Lung (tissue), 12 donors: ENCODE results near the gene HOXB5. TPM values are rescaled to one million over a fixed set of nuclear protein-coding genes. Genes with fewer than 3 reads are reported as not detected.

ENCODE experiments used
- ATAC-seq: fragments of 200-7000 bp; cut with Tn5 transposase; one replicate; pipeline ENCODE4 v1.9.1; 2020; ENCODE audit warnings: moderate number of reproducible peaks; ENCODE audit not compliant: insufficient read depth, low FRiP score
- DNase-seq, 3 donors: peaks; one replicate each; pipeline ENCODE4 v3.0.0-alpha.2; 2013 to 2017
- H3K27ac ChIP-seq, 2 donors: one replicate each; pipeline ENCODE4 v1.5.1; 2013; ENCODE audit warnings: mild to moderate bottlenecking in 2 of 2, moderate library complexity in 2 of 2, control low read depth in 1 of 2, inconsistent platforms in 1 of 2, low read depth in 1 of 2, low read length in 1 of 2
- H3K27me3 ChIP-seq, 3 donors: one replicate each; pipeline ENCODE4 v1.5.1; 2013; ENCODE audit warnings: low read length in 2 of 3; ENCODE audit not compliant: control insufficient read depth in 3 of 3, insufficient read depth in 3 of 3
- H3K36me3 ChIP-seq, 4 donors: one replicate each; pipeline ENCODE4 v1.5.1; 2013; ENCODE audit warnings: low read length in 4 of 4, mild to moderate bottlenecking in 1 of 4, moderate library complexity in 1 of 4; ENCODE audit not compliant: control insufficient read depth in 4 of 4, insufficient read depth in 4 of 4
- H3K4me1 ChIP-seq, 5 donors: one replicate each; pipeline ENCODE4 v1.5.1; 2013; ENCODE audit warnings: low read length in 5 of 5, mild to moderate bottlenecking in 2 of 5, moderate library complexity in 1 of 5; ENCODE audit not compliant: control insufficient read depth in 5 of 5, insufficient read depth in 5 of 5
- H3K4me3 ChIP-seq: one replicate; pipeline ENCODE4 v1.5.1; 2013; ENCODE audit warnings: mild to moderate bottlenecking, control low read depth, moderate library complexity
- H3K9ac ChIP-seq, 2 donors: one replicate each; pipeline ENCODE4 v1.5.1; 2013; ENCODE audit warnings: low read length in 2 of 2, control low read depth in 1 of 2; ENCODE audit not compliant: insufficient read depth in 1 of 2
- H3K9me3 ChIP-seq, 4 donors: one replicate each; pipeline ENCODE4 v1.5.1; 2013; ENCODE audit warnings: low read length in 3 of 4, mild to moderate bottlenecking in 1 of 4, moderate library complexity in 1 of 4; ENCODE audit not compliant: control insufficient read depth in 4 of 4, insufficient read depth in 3 of 4
- WGBS, 2 donors: extraction: QIAGEN DNeasy Blood & Tissue Kit; methylation state at CpG; one replicate each; pipeline ENCODE4 v1.1.7; 2013; 5-methylcytosine and 5-hydroxymethylcytosine counted together
- polyA plus RNA-seq, 2 donors: library from polyadenylated mRNA; stranded (reverse); fragments of 200-250 nt; gene quantifications; one replicate each; pipeline ENCODE4 v1.2.1, GENCODE V29; 2013
- total RNA-seq, 2 donors: library from RNA; depleted of rRNA in 1 of 2; stranded (reverse); fragments of >200 nt in 1 of 2; gene quantifications; one replicate each; pipeline ENCODE4 v1.2.1, GENCODE V29; 2014 to 2021
- TF ChIP-seq, protein P1 (sequence below): IDR thresholded peaks from 2 replicates; pipeline ENCODE4 v1.5.1; 2012; ENCODE audit warnings: mild to moderate bottlenecking; ENCODE audit errors: control extremely low read depth, extremely low read depth
- donor health status: control.
- donor health status: control.
- donor health status: Bipolar disorder and iron deficiency.
- donor health status: healthy.
- donor health status: DM: yes; HTN: yes; CAD: no.

Gene HOXB5
- total and polyA plus RNA-seq, 4 donors: 1.8 to 2.9 (median 2.2) TPM

DNA sequence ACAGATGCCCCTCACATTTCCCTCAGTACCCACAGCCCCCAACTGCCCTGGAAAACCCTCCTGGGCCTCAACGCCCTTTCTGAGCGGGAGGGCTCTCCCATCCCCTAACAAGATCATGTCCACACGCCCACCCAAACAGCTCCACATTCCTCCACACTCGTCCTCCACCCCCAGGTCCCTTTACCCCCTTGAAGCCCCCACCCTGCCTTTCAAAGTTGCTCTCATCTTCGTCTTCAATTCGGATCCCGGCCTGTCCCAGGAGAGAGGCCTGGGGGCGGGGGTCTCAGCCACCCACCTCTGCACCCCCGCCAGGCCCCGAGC is 29.8 kb downstream of the HOXB5 start:
- Histone ChIP-seq H3K4me1 (peaks cover 0 to 86% (median 21%) of the 10 kb centered on the region in 5 donors), H3K27me3 (peaks cover 4 to 62% (median 7%) of the 10 kb centered on the region in 3 donors), H3K27ac (peak overlapping the region in 1 of 2 donors; percentile 13), H3K9me3 (peaks cover 0 to 3% (median 0%) of the 10 kb centered on the region in 4 donors), H3K4me3 (no peak overlapping the region), H3K36me3 (peaks cover 0 to 25% (median 8%) of the 10 kb centered on the region in 4 donors), H3K9ac (peak overlapping the region; percentile 39 to 95)
- DNase-seq (no peak), ATAC-seq (no peak)
- TF ChIP-seq, protein P1, sequence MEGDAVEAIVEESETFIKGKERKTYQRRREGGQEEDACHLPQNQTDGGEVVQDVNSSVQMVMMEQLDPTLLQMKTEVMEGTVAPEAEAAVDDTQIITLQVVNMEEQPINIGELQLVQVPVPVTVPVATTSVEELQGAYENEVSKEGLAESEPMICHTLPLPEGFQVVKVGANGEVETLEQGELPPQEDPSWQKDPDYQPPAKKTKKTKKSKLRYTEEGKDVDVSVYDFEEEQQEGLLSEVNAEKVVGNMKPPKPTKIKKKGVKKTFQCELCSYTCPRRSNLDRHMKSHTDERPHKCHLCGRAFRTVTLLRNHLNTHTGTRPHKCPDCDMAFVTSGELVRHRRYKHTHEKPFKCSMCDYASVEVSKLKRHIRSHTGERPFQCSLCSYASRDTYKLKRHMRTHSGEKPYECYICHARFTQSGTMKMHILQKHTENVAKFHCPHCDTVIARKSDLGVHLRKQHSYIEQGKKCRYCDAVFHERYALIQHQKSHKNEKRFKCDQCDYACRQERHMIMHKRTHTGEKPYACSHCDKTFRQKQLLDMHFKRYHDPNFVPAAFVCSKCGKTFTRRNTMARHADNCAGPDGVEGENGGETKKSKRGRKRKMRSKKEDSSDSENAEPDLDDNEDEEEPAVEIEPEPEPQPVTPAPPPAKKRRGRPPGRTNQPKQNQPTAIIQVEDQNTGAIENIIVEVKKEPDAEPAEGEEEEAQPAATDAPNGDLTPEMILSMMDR: no peak
- WGBS, 2 donors: 45 to 66% methylated on average over 10 of the region's 10 CpGs

DNA sequence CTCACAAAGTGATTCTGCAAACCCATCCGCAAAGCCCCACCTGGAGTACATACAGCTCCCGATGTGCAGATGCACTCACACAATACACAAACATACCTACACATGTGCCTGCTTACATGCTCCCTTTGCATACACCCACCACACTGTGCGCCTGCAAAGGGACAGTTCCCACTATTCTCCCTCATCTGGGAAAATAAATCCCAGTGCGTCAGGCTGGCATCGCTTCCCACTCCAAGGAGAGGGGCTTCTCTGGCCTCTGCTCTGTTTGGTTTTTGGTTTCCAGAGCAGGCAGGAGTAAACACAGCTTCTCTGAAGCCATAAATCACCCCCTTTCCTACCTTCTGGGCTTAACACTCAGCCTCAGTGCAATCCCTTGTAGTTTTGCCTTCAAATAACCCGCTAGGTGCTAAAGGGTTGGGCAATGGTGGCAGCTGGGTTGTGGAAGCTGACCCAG is 30.2 kb downstream of the HOXB5 start:
- H3K27ac ChIP-seq: peak overlapping the region in 1 of 2 donors; percentile 13
- WGBS, 2 donors: 64 to 76% methylated on average over 6 of the region's 6 CpGs
- H3K9ac ChIP-seq: peak overlapping the region; percentile 39 to 95
- peaks cover 0 to 25% (median 8%) of the 10 kb centered on the region in 4 donors for H3K36me3 ChIP-seq
- H3K27me3 ChIP-seq: peaks cover 4 to 61% (median 7%) of the 10 kb centered on the region in 3 donors
- peaks cover 0 to 3% (median 0%) of the 10 kb centered on the region in 4 donors for H3K9me3 ChIP-seq
- H3K4me1 ChIP-seq: peaks cover 0 to 90% (median 21%) of the 10 kb centered on the region in 5 donors
- no peak for ATAC-seq
- TF ChIP-seq, protein P1: no peak
- DNase-seq: peak in 1 of 3 donors; percentile 62
- H3K4me3 ChIP-seq: no peak overlapping the region

DNA sequence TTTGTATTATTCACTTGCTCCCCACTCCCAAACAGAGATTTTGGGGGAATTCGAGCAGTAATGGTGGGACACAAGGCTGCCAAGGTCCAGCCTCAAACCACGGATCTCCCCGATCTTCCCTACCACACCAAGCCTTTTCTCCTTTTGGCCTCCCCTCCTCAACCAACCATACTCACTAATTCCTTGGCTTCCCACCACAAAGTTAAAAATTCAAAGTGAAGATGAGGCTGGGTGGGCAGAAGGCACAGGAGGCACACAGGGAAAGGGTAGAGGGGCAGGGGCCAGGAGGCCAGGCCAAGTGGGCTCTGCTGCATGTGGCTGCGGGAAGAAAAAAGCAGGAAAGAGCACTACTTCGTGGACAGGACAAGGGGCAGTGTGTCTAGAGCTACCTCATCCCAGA is 30.6 kb downstream of the HOXB5 start:
- no peak for DNase-seq
- Histone ChIP-seq H3K36me3 (peaks cover 0 to 29% (median 8%) of the 10 kb centered on the region in 4 donors), H3K9me3 (peaks cover 0 to 3% (median 0%) of the 10 kb centered on the region in 4 donors), H3K9ac (peak overlapping the region; percentile 39 to 95), H3K27me3 (peaks cover 4 to 57% (median 7%) of the 10 kb centered on the region in 3 donors), H3K4me1 (peaks cover 0 to 89% (median 21%) of the 10 kb centered on the region in 5 donors), H3K27ac (peak overlapping the region in 1 of 2 donors; percentile 13), H3K4me3 (no peak overlapping the region)
- ATAC-seq: no peak
- 57 to 68% methylated on average over 5 of the region's 5 CpGs for WGBS, 2 donors
- TF ChIP-seq, protein P1: no peak
